Fibroblast of mammary gland (primary cell): Measurements from ENCODE around the gene TSPAN14.

Source experiments
- DNase-seq: peaks from one replicate; pipeline ENCODE4 v3.0.0-alpha.2; 2010; ENCODE audit warnings: low read depth
- H3K4me3 ChIP-seq: 2 replicates; pipeline ENCODE4 v1.5.1; 2011; ENCODE audit warnings: low read depth, mild to moderate bottlenecking, low read length, moderate library complexity; ENCODE audit not compliant: control insufficient read depth
- TF ChIP-seq, protein P1 (sequence below): conservative IDR thresholded peaks from 2 replicates; pipeline ENCODE4 v1.5.1; 2011; ENCODE audit warnings: low read depth, low read length, inconsistent platforms; ENCODE audit not compliant: control insufficient read depth, insufficient read depth

Gene TSPAN14

GRCh38 chr10:80465451-80465835, 11.3 kb downstream of the TSPAN14 start:
- no peak for DNase-seq
- TF ChIP-seq, protein P1, sequence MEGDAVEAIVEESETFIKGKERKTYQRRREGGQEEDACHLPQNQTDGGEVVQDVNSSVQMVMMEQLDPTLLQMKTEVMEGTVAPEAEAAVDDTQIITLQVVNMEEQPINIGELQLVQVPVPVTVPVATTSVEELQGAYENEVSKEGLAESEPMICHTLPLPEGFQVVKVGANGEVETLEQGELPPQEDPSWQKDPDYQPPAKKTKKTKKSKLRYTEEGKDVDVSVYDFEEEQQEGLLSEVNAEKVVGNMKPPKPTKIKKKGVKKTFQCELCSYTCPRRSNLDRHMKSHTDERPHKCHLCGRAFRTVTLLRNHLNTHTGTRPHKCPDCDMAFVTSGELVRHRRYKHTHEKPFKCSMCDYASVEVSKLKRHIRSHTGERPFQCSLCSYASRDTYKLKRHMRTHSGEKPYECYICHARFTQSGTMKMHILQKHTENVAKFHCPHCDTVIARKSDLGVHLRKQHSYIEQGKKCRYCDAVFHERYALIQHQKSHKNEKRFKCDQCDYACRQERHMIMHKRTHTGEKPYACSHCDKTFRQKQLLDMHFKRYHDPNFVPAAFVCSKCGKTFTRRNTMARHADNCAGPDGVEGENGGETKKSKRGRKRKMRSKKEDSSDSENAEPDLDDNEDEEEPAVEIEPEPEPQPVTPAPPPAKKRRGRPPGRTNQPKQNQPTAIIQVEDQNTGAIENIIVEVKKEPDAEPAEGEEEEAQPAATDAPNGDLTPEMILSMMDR = no peak
- no peak overlapping the region for H3K4me3 ChIP-seq

GRCh38 chr10:80465839-80466590, 11.9 kb downstream of the TSPAN14 start:
- H3K4me3 ChIP-seq = no peak overlapping the region
- DNase-seq = no peak
- TF ChIP-seq, protein P1 = no peak

DNA sequence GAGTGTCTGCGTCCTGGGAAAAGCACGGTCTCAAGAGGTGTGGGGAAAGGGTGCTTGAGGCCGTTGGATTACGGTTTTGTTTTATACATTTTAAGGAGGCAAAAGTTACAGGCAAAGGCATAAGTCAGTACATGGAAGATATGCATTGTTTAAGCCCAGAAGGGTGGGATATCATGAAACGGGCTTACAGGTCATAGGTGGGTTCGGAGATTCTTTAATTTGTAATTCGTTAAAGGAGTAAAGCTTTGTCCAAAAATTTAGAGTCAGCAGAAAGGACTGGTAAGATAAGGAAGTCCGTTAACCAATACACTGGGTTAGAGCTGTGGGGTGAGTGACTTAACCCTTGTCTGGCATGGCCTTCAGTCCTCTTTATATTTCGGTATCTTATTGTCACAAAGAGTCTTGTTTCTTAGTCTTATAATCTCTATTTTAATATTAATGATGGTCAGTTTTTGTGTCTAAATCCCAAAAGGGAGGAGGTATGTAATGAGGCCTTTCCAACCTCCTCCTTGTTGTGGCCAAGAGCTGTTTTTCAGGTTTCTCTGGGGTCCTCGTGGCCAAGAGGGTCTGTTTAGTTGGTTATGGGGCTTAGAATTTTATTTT, 12.7 kb downstream of the TSPAN14 start:
- no peak overlapping the region for H3K4me3 ChIP-seq
- no peak for DNase-seq
- TF ChIP-seq, protein P1 = no peak

- TF ChIP-seq, protein P1 = no peak
- DNase-seq = no peak
- H3K4me3 ChIP-seq = no peak overlapping the region
These were observed 13.9 kb downstream of the TSPAN14 start for GRCh38 chr10:80468002-80468401.

DNA sequence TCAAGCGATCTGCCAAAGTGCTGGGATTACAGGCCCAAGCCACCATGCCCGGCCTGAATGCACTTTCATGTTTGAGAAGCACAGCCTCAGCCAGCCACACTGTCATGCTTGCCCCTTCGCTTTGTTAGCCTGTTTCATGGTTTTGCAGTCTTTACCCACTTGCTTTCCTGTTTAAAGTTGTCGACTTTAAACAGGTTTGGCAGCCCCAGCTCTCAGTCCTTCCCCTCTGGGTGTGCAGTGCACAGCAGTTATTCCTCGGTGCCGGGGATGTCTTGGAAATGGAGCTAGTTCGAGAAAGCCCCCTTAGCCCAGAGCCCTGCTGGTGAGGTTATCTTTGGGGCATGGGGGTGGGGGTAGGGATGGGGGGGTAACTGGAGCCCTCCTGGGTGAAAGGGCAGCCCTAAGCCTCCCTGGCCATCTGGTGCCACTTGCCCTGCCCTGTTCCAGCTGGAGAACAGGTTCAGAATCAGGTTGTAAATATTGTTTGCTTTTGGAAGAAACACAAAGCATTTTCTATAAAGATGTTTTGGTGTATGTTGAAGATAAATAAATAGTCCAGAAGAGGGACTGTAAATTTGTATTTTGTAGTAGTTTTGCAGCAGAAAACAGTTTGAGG, 14.8 kb downstream of the TSPAN14 start:
- no peak overlapping the region for H3K4me3 ChIP-seq
- no peak for DNase-seq
- TF ChIP-seq, protein P1 = no peak

GRCh38 chr10:80470266-80470665, 16.2 kb downstream of the TSPAN14 start:
- DNase-seq = no peak
- H3K4me3 ChIP-seq = no peak overlapping the region
- TF ChIP-seq, protein P1 = no peak
